ENCODE results near the gene METTL22.

The METTL22 gene

GRCh38 chr16:8621572-8622314, at the start of gene METTL22:
METTL22 (plus strand) TSS chr16:8621698; CDS start chr16:8625666, 3,968 bp downstream.
- no peak for FAIRE-seq
- peak; percentile 94 for DNase-seq (ENCODE audit: insufficient read length, low spot score)
- TF ChIP-seq, protein P1, sequence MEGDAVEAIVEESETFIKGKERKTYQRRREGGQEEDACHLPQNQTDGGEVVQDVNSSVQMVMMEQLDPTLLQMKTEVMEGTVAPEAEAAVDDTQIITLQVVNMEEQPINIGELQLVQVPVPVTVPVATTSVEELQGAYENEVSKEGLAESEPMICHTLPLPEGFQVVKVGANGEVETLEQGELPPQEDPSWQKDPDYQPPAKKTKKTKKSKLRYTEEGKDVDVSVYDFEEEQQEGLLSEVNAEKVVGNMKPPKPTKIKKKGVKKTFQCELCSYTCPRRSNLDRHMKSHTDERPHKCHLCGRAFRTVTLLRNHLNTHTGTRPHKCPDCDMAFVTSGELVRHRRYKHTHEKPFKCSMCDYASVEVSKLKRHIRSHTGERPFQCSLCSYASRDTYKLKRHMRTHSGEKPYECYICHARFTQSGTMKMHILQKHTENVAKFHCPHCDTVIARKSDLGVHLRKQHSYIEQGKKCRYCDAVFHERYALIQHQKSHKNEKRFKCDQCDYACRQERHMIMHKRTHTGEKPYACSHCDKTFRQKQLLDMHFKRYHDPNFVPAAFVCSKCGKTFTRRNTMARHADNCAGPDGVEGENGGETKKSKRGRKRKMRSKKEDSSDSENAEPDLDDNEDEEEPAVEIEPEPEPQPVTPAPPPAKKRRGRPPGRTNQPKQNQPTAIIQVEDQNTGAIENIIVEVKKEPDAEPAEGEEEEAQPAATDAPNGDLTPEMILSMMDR (IDR thresholded peaks at IDR 0.05; ENCODE audit: insufficient read depth, missing control alignments), result no peak

DNA sequence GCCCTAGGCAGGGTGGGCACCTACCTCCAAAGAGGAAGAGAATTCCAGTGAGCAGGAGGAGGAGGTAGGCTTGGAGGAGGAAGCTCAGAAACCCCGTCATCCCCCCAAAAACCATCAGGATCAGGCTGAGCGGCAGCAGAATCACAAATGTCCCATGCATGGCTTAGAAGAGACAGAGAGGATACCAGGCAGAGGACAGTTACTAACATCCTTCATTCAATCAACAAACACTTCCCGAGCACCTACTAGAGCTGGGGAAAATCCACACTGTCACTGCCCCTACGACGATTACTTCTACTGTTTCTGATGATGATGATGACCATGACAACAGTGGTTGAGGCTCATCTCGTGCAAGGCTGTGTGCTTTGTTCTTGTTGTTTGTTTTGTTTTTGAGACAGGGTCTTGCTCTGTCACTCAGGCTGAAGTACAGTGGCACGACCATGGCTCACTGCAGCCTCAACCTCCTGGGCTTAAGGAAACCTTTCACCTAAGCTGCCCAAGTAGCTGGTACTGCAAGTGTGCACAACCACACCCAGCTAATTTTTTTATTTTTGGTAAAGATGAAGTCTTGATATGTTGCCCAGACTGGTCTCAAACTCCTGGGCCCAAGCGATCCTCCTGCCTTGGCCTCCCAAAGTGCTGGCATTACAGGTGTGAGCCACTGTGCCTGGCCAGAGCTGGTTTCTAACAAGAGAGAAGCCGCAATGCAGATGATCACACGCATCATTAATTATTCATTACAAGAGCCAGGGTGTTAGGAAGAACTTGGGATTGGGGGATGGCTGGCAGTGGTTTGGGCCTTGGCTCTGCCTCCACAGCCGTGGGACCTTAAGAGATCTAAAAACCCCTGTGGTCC, 49.2 kb upstream of the METTL22 start:
- TF ChIP-seq, protein P1 (IDR thresholded peaks at IDR 0.05; ENCODE audit: insufficient read depth, missing control alignments), result no peak
- DNase-seq (ENCODE audit: insufficient read length, low spot score) (no peak), FAIRE-seq (no peak)

- FAIRE-seq (no peak), DNase-seq (ENCODE audit: insufficient read length, low spot score) (no peak)
- TF ChIP-seq, protein P1 (IDR thresholded peaks at IDR 0.05; ENCODE audit: insufficient read depth, missing control alignments), result peak; percentile 36
Measured at GRCh38 chr16:8572919-8573724, 48.4 kb upstream of the METTL22 start.

DNA sequence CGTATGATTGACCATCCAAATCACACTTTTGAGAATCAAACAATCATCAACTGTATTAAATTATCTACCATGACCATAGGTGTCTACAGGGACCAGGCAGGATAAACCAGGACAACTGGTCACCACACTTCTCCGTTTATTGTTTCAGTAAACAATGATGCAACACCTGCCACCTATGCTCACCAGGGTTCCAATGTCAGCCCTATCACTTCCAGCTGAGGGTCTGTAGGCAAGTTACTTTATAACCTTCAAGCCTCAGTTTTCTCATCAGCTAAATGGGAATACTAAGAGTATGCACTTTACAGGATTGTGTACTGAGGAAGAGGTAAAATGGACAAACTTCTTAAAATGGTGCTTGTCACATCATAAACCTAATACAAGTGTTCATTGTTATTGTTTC, 46.1 kb upstream of the METTL22 start:
- TF ChIP-seq, protein P1 (IDR thresholded peaks at IDR 0.05; ENCODE audit: insufficient read depth, missing control alignments), result no peak
- FAIRE-seq (no peak), DNase-seq (ENCODE audit: insufficient read length, low spot score) (no peak)

DNA sequence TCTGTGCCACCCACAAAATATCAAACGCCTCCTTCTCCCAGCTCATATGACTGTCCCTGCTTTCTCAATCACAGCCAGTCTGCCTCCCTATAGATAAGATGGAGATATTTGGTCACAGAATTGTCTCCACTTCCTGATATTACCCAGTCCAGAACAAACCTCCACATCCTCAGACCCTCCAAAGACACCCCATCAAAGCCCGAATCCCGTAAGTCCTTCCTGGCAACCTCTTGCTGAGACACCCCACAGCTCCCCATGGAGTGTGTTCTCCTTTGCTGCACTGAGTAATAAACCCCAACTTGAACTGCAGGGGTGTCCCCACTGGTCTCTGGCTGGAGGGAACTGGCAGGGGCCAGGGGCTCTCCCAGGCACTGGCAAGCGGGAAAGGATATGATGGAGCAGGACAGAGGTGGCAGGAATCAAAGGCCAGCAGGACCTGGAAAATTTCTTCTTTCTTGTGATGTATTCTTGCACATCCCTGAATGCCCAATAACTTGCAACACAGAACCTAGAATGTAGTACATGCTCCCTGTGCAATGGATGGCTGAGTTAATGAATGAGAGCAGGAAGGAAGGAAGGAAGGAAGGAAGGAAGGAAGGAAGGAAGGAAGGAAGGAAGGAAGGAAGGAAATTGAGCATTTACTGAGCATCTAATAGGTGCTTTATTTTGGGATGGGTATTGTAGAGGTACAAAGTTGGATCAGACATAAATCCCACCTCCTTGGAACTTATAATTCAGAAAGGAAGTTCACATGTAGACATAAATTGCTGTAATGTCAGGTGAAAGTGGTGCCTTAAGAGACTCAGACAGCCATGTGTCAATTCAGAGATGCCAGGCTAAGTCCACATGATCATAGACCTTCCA, 45.1 kb upstream of the METTL22 start:
- TF ChIP-seq, protein P1 (IDR thresholded peaks at IDR 0.05; ENCODE audit: insufficient read depth, missing control alignments), result no peak
- no peak for FAIRE-seq
- no peak for DNase-seq (ENCODE audit: insufficient read length, low spot score)

GRCh38 chr16:8577678-8578304, 43.7 kb upstream of the METTL22 start:
- TF ChIP-seq, protein P1 (IDR thresholded peaks at IDR 0.05; ENCODE audit: insufficient read depth, missing control alignments), result no peak
- DNase-seq (ENCODE audit: insufficient read length, low spot score), result no peak
- FAIRE-seq, result no peak

Data from D721Med (cell line).